ENCODE measurements around the gene CDC23.

The CDC23 gene

GRCh38 chr5:138139781-138140090 is 73.4 kb downstream of the CDC23 start:
- no peak for DNase-seq

GRCh38 chr5:138138949-138139780 is 74.0 kb downstream of the CDC23 start, which contains the start of gene NME5:
Gene NME5, minus strand, starts transcription at chr5:138139428. Its CDS starts 648 bp downstream, at chr5:138138780.
- DNase-seq = peak in 1 of 2 experiments; percentile 7
